SU-DHL-6 (cell line): Measurements from ENCODE around the gene NAPB.
A peak's percentile ranks its signal among the peaks of the same experiment; 100 is the strongest.

ENCODE experiments used
- H2AFZ ChIP-seq: fragments of 200-600 bp; sonication (generic); 2 replicates; pipeline ENCODE4 v1.6.1; 2014; ENCODE audit warnings: low read depth, mild to moderate bottlenecking, moderate library complexity, mixed read lengths, antibody characterized with exemption, low read length; ENCODE audit not compliant: severe bottlenecking
- H3F3A ChIP-seq: fragments of 200-600 bp; shearing (Covaris generic); 2 replicates; pipeline ENCODE4 v1.6.0; 2016; ENCODE audit warnings: antibody characterized with exemption, mild to moderate bottlenecking; ENCODE audit not compliant: insufficient read depth
- H3K27ac ChIP-seq: fragments of 200-600 bp; sonication (generic); 2 replicates; pipeline ENCODE4 v1.5.1; 2016; ENCODE audit warnings: low read depth, mild to moderate bottlenecking, low read length, moderate library complexity, mixed read lengths
- H3K27me3 ChIP-seq: fragments of 200-600 bp; sonication (generic), shearing (Covaris generic); 2 replicates; pipeline ENCODE4 v1.6.0; 2014; ENCODE audit warnings: mild to moderate bottlenecking, low read length
- H3K36me3 ChIP-seq: fragments of 200-600 bp; sonication (generic); 2 replicates; pipeline ENCODE4 v1.6.1; 2014; ENCODE audit warnings: mild to moderate bottlenecking, low read length, mixed read lengths
- H3K4me2 ChIP-seq: fragments of 300-600, 200-600 bp; shearing (Covaris generic), sonication (generic); 2 replicates; pipeline ENCODE4 v1.6.0; 2014; ENCODE audit warnings: low read length, low read depth, mild to moderate bottlenecking; ENCODE audit not compliant: poor library complexity, severe bottlenecking
- H3K4me3 ChIP-seq: fragments of 200-600 bp; sonication (generic); 2 replicates; pipeline ENCODE4 v1.5.1; 2014; ENCODE audit warnings: antibody characterized with exemption, low read length, mild to moderate bottlenecking, mixed read lengths; ENCODE audit not compliant: insufficient read depth, poor library complexity, severe bottlenecking
- H3K79me2 ChIP-seq: fragments of 200-600 bp; sonication (generic); 2 replicates; pipeline ENCODE4 v1.6.1; 2014; ENCODE audit warnings: mild to moderate bottlenecking, low read length, moderate library complexity; ENCODE audit not compliant: insufficient read depth
- H3K9ac ChIP-seq: fragments of 200-600 bp; sonication (generic); 2 replicates; pipeline ENCODE4 v1.7.0; 2014; ENCODE audit warnings: mild to moderate bottlenecking, low read length
- H3K9me2 ChIP-seq: fragments of 200-600 bp; sonication (generic); replicated peaks from 2 replicates; pipeline ENCODE4 v1.6.1; 2014; ENCODE audit warnings: low read length; ENCODE audit not compliant: insufficient read depth
- H3K9me3 ChIP-seq: fragments of 200-600 bp; sonication (generic); 2 replicates; pipeline ENCODE4 v1.6.1; 2014; ENCODE audit warnings: low read length, mixed read lengths; ENCODE audit not compliant: insufficient read depth
- H4K20me1 ChIP-seq: fragments of 200-600 bp; sonication (generic); 2 replicates; pipeline ENCODE4 v1.6.1; 2014; ENCODE audit warnings: low read depth, mild to moderate bottlenecking, antibody characterized with exemption, low read length, moderate library complexity, mixed read lengths
- EZH2phosphoT487 ChIP-seq: fragments of 200-600 bp; sonication (generic), shearing (Covaris generic); conservative IDR thresholded peaks from 2 replicates; pipeline ENCODE4 v1.6.1; 2018; ENCODE audit warnings: mild to moderate bottlenecking, antibody characterized with exemption, low read length, moderate library complexity, mixed read lengths
- TF ChIP-seq, protein P1 (sequence below): fragments of 200-600 bp; sonication (generic); IDR thresholded peaks from one replicate; pipeline ENCODE4 v1.5.1; 2017; ENCODE audit warnings: antibody characterized with exemption, mild to moderate bottlenecking, low read length, moderate library complexity; ENCODE audit not compliant: insufficient read depth, poor library complexity, severe bottlenecking

The NAPB gene

DNA sequence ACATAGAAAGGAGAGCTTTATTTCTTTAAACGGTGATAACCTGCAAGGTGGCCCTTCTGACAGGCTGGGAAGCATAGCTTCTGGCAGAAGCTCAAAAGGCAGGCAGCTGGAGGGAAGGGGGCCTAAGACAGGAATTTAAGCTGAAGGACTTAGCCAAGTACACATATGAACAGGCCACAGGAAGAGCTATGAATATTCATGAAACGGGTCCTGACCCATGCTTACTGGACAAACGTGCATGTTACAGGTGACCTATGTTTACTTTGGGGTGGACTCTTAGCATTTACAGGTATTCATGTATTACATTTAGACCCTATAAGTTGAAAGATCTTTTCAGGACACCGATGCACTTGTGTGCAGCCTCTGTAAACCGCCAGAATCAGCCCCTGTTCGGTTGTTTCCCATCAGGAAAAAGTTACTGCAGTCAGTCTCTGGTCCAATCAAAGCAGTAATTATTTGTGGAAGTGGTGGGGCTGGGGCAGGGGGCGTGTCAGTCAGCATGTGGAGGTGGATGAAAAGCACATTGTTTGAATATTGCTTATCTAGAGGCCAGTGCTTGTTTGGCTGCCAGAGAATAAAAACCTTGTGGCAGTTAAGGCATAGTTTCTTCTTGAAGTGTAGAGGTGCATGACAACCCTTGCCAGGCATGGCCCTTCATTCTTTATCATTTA, 62.2 kb downstream of the NAPB start:
- Histone ChIP-seq H2AFZ (peak overlapping the region; percentile 61), H3K9me3 (no peaks in the 10 kb centered on the region), H3K27me3 (no peaks in the 10 kb centered on the region), H3K36me3 (no peaks in the 10 kb centered on the region), H4K20me1 (no peaks in the 10 kb centered on the region; the same call in 1 of the 2 replicates), H3K79me2 (peaks cover 20% of the 10 kb centered on the region), H3K27ac (peak overlapping the region; percentile 44), H3F3A (peaks cover 33% of the 10 kb centered on the region), H3K4me2 (peak overlapping the region; percentile 86), H3K4me3 (no peak overlapping the region), H3K9ac (peak overlapping the region; percentile 50), H3K9me2 (no peaks in the 10 kb centered on the region)
- no peak for TF ChIP-seq EZH2phosphoT487
- TF ChIP-seq, protein P1, sequence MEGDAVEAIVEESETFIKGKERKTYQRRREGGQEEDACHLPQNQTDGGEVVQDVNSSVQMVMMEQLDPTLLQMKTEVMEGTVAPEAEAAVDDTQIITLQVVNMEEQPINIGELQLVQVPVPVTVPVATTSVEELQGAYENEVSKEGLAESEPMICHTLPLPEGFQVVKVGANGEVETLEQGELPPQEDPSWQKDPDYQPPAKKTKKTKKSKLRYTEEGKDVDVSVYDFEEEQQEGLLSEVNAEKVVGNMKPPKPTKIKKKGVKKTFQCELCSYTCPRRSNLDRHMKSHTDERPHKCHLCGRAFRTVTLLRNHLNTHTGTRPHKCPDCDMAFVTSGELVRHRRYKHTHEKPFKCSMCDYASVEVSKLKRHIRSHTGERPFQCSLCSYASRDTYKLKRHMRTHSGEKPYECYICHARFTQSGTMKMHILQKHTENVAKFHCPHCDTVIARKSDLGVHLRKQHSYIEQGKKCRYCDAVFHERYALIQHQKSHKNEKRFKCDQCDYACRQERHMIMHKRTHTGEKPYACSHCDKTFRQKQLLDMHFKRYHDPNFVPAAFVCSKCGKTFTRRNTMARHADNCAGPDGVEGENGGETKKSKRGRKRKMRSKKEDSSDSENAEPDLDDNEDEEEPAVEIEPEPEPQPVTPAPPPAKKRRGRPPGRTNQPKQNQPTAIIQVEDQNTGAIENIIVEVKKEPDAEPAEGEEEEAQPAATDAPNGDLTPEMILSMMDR, result no peak

DNA sequence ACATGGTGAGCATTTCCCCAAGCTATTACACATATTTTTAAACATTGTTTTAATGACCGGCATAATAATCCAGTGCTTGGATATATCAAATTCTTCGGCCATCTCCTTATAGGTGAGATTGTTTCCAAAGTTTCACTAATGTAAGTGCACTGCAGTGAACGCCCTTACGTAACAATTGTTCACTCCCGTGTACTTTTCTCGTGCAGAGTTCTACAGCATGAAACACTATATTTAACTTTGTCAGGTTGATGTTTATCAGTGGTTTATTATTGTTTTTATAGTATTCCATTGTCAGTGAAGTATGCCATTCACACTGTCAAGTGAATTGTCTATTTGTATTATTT, 62.8 kb downstream of the NAPB start:
- H3K4me2 ChIP-seq, result peak overlapping the region; percentile 86
- peak overlapping the region; percentile 44 for H3K27ac ChIP-seq
- peaks cover 31% of the 10 kb centered on the region for H3F3A ChIP-seq
- H4K20me1 ChIP-seq, result no peaks in the 10 kb centered on the region; the same call in 1 of the 2 replicates
- no peaks in the 10 kb centered on the region for H3K27me3 ChIP-seq
- peaks cover 20% of the 10 kb centered on the region for H3K79me2 ChIP-seq
- no peaks in the 10 kb centered on the region for H3K36me3 ChIP-seq
- no peak for TF ChIP-seq EZH2phosphoT487
- peak overlapping the region; percentile 61 for H2AFZ ChIP-seq
- no peaks in the 10 kb centered on the region for H3K9me2 ChIP-seq
- H3K4me3 ChIP-seq, result peak overlapping the region; percentile 54
- peak overlapping the region; percentile 50 for H3K9ac ChIP-seq
- H3K9me3 ChIP-seq, result no peaks in the 10 kb centered on the region

DNA sequence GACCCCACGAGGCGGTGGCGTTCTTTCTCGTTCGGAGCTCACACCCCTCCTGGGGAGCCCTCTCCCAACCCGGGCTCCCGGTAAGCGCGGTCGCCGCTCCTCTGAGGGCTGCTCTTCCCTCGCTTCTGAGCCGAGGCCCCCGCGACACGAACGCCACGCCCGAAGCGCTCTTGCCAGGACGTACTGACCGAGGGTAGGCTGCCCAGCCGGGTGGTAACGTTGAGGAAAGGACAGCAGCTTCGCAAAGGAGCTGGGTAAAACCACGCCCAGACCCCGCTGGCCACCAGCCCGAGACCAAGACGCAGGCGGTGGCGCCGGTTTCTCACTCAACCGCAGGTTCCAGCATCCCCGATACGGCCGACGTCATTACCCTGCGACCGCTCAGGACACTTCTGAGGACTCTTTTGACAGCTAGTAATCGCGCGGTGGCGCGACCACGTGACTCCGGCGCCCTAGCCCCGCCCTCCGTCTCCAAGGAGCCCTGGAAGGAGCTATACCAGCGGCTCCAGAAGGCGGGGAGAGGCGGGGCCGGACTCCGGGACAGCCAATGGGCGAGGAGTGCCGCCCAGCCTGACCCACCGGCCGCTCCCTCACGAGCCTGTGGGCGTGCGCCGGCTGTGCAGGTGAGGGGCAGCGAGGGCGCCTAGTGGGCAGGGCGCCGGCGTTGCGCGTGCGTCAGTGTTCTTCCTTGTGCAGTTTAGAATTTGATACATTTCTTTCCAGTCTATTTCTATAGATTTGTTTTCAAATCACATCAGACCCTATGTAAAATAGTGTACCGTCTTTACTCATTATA, 63.3 kb downstream of the NAPB start:
- Histone ChIP-seq H3F3A (peaks cover 30% of the 10 kb centered on the region), H3K36me3 (no peaks in the 10 kb centered on the region), H3K4me3 (peak overlapping the region; percentile 75), H3K9me2 (no peaks in the 10 kb centered on the region), H2AFZ (peak overlapping the region; percentile 61), H3K27me3 (no peaks in the 10 kb centered on the region), H3K9me3 (no peaks in the 10 kb centered on the region), H4K20me1 (peaks cover 1% of the 10 kb centered on the region; the same call in 1 of the 2 replicates), H3K79me2 (peaks cover 20% of the 10 kb centered on the region), H3K27ac (peak overlapping the region; percentile 55), H3K4me2 (peak overlapping the region; percentile 86), H3K9ac (peak overlapping the region; percentile 83)
- TF ChIP-seq, protein P1, result no peak
- TF ChIP-seq EZH2phosphoT487, result no peak

DNA sequence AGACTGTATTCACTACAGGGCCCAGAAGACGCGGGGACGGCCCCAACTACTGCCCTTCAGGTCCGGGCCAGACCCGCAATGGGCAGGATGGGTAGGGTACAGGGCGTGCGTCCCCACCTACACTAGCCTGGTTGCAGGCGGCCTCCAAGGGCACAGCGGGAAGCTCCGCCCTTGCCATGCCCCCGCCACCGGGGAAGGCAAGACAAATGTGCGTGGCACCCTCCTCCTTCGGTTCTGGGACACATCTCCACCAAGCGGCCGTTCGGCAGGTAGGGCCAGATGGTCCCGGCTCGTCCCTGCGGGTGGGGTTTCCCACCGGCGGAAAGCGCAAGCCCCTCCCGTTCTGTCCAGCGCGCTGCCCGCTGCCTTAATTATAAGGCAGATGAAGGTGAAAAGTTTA, 65.1 kb downstream of the NAPB start:
- Histone ChIP-seq H3K27ac (no peak overlapping the region), H3K4me2 (no peak overlapping the region)
- TF ChIP-seq EZH2phosphoT487, result no peak
- TF ChIP-seq, protein P1, result no peak

More for the DNA sequence above, 65.1 kb downstream of the NAPB start:
- Histone ChIP-seq H4K20me1 (peaks cover 17% of the 10 kb centered on the region; the same call in 1 of the 2 replicates), H3K9ac (no peak overlapping the region), H2AFZ (no peak overlapping the region), H3F3A (peaks cover 30% of the 10 kb centered on the region), H3K9me3 (no peaks in the 10 kb centered on the region), H3K79me2 (peaks cover 29% of the 10 kb centered on the region), H3K4me3 (no peak overlapping the region), H3K27me3 (no peaks in the 10 kb centered on the region), H3K36me3 (no peaks in the 10 kb centered on the region), H3K9me2 (no peaks in the 10 kb centered on the region)
